Femur (tissue), 1 donor: ENCODE data around the gene EYS.
"Not testable (repeated sequence)": the region's sequence is repeated elsewhere in the genome, so short reads cannot be mapped to it uniquely, and the experiment has no call there.

Source experiments
- DNase-seq: peaks from one replicate; pipeline ENCODE4 v3.0.0-alpha.2; 2017

Gene EYS

GRCh38 chr6:63862486-63863198 lies 1844.4 kb downstream of the EYS start:
- DNase-seq = no peak

- no peak for DNase-seq
These were observed 1847.5 kb downstream of the EYS start for GRCh38 chr6:63859528-63859927.

GRCh38 chr6:63858691-63859090 lies 1848.3 kb downstream of the EYS start:
- no peak for DNase-seq

GRCh38 chr6:63856271-63856670 lies 1850.8 kb downstream of the EYS start:
- DNase-seq = no peak

GRCh38 chr6:63844287-63844686 lies 1862.7 kb downstream of the EYS start:
- no peak for DNase-seq

- DNase-seq = no peak
These were observed 1867.5 kb downstream of the EYS start for GRCh38 chr6:63839485-63839884.

GRCh38 chr6:63828678-63829077 lies 1878.3 kb downstream of the EYS start:
- not testable (repeated sequence) for DNase-seq

- DNase-seq = no peak
These were observed 1882.3 kb downstream of the EYS start for GRCh38 chr6:63824722-63825121.

- DNase-seq = no peak
These were observed 1885.6 kb downstream of the EYS start for GRCh38 chr6:63821442-63821841.

- no peak for DNase-seq
These were observed 1887.2 kb downstream of the EYS start for GRCh38 chr6:63819831-63820230.

GRCh38 chr6:63817492-63818050 lies 1889.5 kb downstream of the EYS start:
- no peak for DNase-seq

- no peak for DNase-seq
These were observed 1890.0 kb downstream of the EYS start for GRCh38 chr6:63816982-63817436.

GRCh38 chr6:63816401-63816981 lies 1890.5 kb downstream of the EYS start:
- no peak for DNase-seq

GRCh38 chr6:63814459-63814858 lies 1892.6 kb downstream of the EYS start:
- DNase-seq = no peak

- DNase-seq = no peak
These were observed 1893.4 kb downstream of the EYS start for GRCh38 chr6:63813566-63814120.

- no peak for DNase-seq
These were observed 1898.5 kb downstream of the EYS start for GRCh38 chr6:63808576-63808975.

- no peak for DNase-seq
These were observed 1900.0 kb downstream of the EYS start for GRCh38 chr6:63807056-63807455.

GRCh38 chr6:63806573-63806913 lies 1900.5 kb downstream of the EYS start:
- no peak for DNase-seq

- DNase-seq = no peak
These were observed 1901.0 kb downstream of the EYS start for GRCh38 chr6:63805808-63806572.

- DNase-seq = no peak
These were observed 1901.7 kb downstream of the EYS start for GRCh38 chr6:63805345-63805744.

- no peak for DNase-seq
These were observed 1902.6 kb downstream of the EYS start for GRCh38 chr6:63804381-63804956.

- DNase-seq = no peak
These were observed 1903.7 kb downstream of the EYS start for GRCh38 chr6:63803371-63803770.

GRCh38 chr6:63802606-63803206 lies 1904.3 kb downstream of the EYS start:
- DNase-seq = no peak
